ENCODE measurements around the gene WDR77. TPM values are rescaled to one million over a fixed set of nuclear protein-coding genes. Genes with fewer than 3 reads are reported as not detected.

WDR77 gene
- polyA plus RNA-seq, 3 donors = 26.4 to 62.2 (median 28.1) TPM

- intact Hi-C loops (cut with micrococcal nuclease) = loop anchor here (5.0 kb wide), 1 partner anchor 33 kb away; no protein-coding TSS in a partner anchor
- Histone ChIP-seq H2AFZ (ENCODE audit: insufficient read depth, low read depth, low read length, poor library complexity, severe bottlenecking) (peak overlapping the region; percentile 12), H3K4me1 (ENCODE audit: control insufficient read depth in 1 of 2, insufficient read depth in 2 of 2, low read length in 2 of 2) (peaks cover 78 to 87% of the 10 kb centered on the region in 2 donors), H3K4me2 (replicated peaks; ENCODE audit: extremely low read depth, low read length, poor library complexity, severe bottlenecking) (peak overlapping the region; percentile 89), H3K9me3 (replicated peaks in 1 of 2; ENCODE audit: control insufficient read depth in 1 of 2, insufficient read depth in 1 of 2, low read length in 2 of 2) (no peaks in the 10 kb centered on the region), H3K79me2 (ENCODE audit: insufficient read depth, low read length) (peaks cover 66% of the 10 kb centered on the region), H3K27ac (ENCODE audit: low read depth in 1 of 2, low read length in 2 of 2) (peak overlapping the region; percentile 81 to 97), H3K36me3 (replicated peaks in 1 of 2; ENCODE audit: control insufficient read depth in 1 of 2, insufficient read depth in 2 of 2, low read length in 2 of 2) (peaks cover 12 to 17% of the 10 kb centered on the region in 2 donors), H3K27me3 (ENCODE audit: control insufficient read depth in 2 of 2, insufficient read depth in 2 of 2, low read length in 2 of 2) (no peaks in the 10 kb centered on the region), H3K9ac (ENCODE audit: insufficient read depth, low read length, poor library complexity, severe bottlenecking) (peak overlapping the region; percentile 86), H4K20me1 (ENCODE audit: insufficient read depth, low read length) (no peaks in the 10 kb centered on the region), H3K4me3 (replicated peaks in 1 of 3; ENCODE audit: low read depth in 2 of 3, low read length in 3 of 3) (peak overlapping the region; percentile 86 to 100 (median 96))
- Mint-ChIP-seq H3K4me3 (peak overlapping the region; percentile 85 to 97), H3K27ac (peak overlapping the region in 6 of 7 donors; percentile 97 to 98 (median 98)), H3K36me3 (peaks cover 31% of the 10 kb centered on the region in 2 donors), H3K9me3 (no peaks in the 10 kb centered on the region), H3K27me3 (ENCODE audit: low read depth in 3 of 3) (no peaks in the 10 kb centered on the region), H3K4me1 (peaks cover 46% of the 10 kb centered on the region)
- DNase-seq = no peak
- TF ChIP-seq CTCF (IDR thresholded peaks at IDR 0.05) = no peak
- 0% methylated on average over 1 of the region's 5 CpGs for WGBS (ENCODE audit: insufficient coverage)
Observed at GRCh38 chr1:111474106-111474505, 25.1 kb upstream of the WDR77 start.

GRCh38 chr1:111471538-111471937 lies 22.5 kb upstream of the WDR77 start:
- H3K4me2 ChIP-seq (replicated peaks; ENCODE audit: extremely low read depth, low read length, poor library complexity, severe bottlenecking) = peak overlapping the region; percentile 68
- peak overlapping the region in 1 of 3 experiments; percentile 66 for H3K4me3 ChIP-seq (replicated peaks in 1 of 3; ENCODE audit: low read depth in 2 of 3, low read length in 3 of 3)
- no peak for TF ChIP-seq CTCF (IDR thresholded peaks at IDR 0.05)
- intact Hi-C loops (cut with micrococcal nuclease) = loop anchor here (5.0 kb wide), 1 partner anchor 36 kb away; no protein-coding TSS in a partner anchor
- Mint-ChIP-seq H3K9me3 (no peaks in the 10 kb centered on the region), H3K27me3 (ENCODE audit: low read depth in 3 of 3) (no peaks in the 10 kb centered on the region), H3K4me1 (peaks cover 24% of the 10 kb centered on the region), H3K4me3 (no peak overlapping the region), H3K36me3 (peaks cover 22 to 23% of the 10 kb centered on the region in 2 donors), H3K27ac (no peak overlapping the region)
- no peaks in the 10 kb centered on the region for H3K27me3 ChIP-seq (ENCODE audit: control insufficient read depth in 2 of 2, insufficient read depth in 2 of 2, low read length in 2 of 2)
- H3K9me3 ChIP-seq (replicated peaks in 1 of 2; ENCODE audit: control insufficient read depth in 1 of 2, insufficient read depth in 1 of 2, low read length in 2 of 2) = no peaks in the 10 kb centered on the region
- peak overlapping the region; percentile 76 to 96 for H3K27ac ChIP-seq (ENCODE audit: low read depth in 1 of 2, low read length in 2 of 2)
- no peak overlapping the region for H3K9ac ChIP-seq (ENCODE audit: insufficient read depth, low read length, poor library complexity, severe bottlenecking)
- no CpG with 5 or more reads among the region's 3 CpGs for WGBS (ENCODE audit: insufficient coverage)
- no peak overlapping the region for H2AFZ ChIP-seq (ENCODE audit: insufficient read depth, low read depth, low read length, poor library complexity, severe bottlenecking)
- peaks cover 45% of the 10 kb centered on the region for H3K79me2 ChIP-seq (ENCODE audit: insufficient read depth, low read length)
- no peaks in the 10 kb centered on the region for H4K20me1 ChIP-seq (ENCODE audit: insufficient read depth, low read length)
- peaks cover 4 to 21% of the 10 kb centered on the region in 2 donors for H3K36me3 ChIP-seq (replicated peaks in 1 of 2; ENCODE audit: control insufficient read depth in 1 of 2, insufficient read depth in 2 of 2, low read length in 2 of 2)
- peaks cover 58 to 66% of the 10 kb centered on the region in 2 donors for H3K4me1 ChIP-seq (ENCODE audit: control insufficient read depth in 1 of 2, insufficient read depth in 2 of 2, low read length in 2 of 2)
- no peak for DNase-seq
